ENCODE results near the gene MSX2.

MSX2 gene

DNA sequence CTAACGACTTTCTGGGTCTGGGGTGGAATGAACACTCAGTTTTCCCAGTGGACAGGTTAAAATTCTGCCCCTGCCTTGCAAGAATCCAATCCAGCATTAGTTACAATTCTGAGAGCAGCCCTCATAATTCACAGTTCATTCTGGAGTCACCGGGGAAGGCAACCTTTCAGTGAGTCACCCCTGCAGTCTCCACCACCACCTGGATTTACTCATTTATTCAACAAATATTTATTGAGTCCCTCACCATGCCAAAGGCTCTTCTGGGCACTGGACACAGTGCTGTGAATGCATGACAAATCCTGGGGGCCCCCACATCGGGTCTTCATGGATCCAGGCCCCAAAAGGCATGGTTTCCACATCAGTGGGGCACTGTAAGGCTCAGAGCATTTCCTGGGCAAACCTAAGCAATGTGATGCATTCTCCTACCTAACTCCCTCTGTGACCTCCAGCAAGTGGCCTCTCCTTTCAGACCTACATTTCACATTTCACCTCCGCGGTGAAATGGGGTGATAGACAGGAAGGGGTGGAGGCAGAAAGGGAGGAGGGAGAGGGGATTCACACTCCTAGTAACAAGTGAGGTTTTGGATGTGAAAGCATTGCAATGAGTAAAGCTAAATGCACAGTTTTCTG, 6.4 kb upstream of the MSX2 start:
- no peak for DNase-seq (ENCODE audit: low read depth in 1 of 2, low spot score in 1 of 2)

- DNase-seq (ENCODE audit: low read depth in 1 of 2, low spot score in 1 of 2): no peak
Measured at GRCh38 chr5:174718880-174719610, 5.3 kb upstream of the MSX2 start.

GRCh38 chr5:174719793-174720611, 4.4 kb upstream of the MSX2 start:
- no peak for DNase-seq (ENCODE audit: low read depth in 1 of 2, low spot score in 1 of 2)

- no peak for DNase-seq (ENCODE audit: low read depth in 1 of 2, low spot score in 1 of 2)
Measured at GRCh38 chr5:174720612-174721529, 3.5 kb upstream of the MSX2 start.

DNA sequence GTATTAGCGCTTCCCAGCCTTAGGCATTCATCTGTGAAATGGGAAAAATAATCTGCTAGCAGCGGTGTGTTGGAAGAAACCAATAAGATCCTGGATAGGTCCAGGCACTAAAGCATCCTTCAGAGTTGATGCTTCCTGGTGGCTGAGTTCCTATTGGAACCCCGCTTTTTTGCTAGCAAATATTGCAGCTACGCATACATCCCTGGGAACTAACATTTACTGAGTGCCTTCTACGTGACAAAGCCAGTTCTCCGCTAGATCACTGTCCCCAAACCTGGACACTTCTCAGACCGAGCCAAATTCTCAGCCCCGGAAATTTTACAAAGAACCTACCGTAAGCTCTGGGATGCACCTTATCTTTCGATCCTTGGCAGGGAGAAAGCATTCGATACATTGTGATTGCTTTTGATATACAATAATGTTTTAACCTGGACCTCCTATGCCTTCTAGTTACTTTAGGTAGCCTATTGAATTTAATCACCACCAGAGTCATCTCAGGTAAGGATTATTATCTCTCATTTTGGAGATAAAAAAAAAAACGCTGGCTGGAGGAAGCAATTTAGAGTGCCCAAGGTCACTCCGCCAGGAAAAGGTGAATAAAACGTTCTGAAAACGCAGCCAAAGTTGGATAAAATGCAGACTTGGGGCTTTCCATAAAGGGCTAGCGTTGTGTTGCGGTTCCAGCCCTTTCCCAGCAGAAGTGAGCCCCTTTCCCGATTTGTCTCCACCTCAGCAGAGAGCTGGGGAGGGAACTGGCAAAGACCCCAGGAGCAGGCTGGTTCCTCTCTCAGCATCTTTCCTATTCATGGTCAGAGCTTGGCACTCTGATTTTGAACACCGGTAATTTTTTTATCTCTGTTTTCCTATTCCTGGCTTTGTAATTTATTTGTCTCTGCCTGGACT, 2.6 kb upstream of the MSX2 start:
- no peak for DNase-seq (ENCODE audit: low read depth in 1 of 2, low spot score in 1 of 2)

- DNase-seq (ENCODE audit: low read depth in 1 of 2, low spot score in 1 of 2): no peak
Measured at GRCh38 chr5:174722500-174722899, 1.9 kb upstream of the MSX2 start.

DNA sequence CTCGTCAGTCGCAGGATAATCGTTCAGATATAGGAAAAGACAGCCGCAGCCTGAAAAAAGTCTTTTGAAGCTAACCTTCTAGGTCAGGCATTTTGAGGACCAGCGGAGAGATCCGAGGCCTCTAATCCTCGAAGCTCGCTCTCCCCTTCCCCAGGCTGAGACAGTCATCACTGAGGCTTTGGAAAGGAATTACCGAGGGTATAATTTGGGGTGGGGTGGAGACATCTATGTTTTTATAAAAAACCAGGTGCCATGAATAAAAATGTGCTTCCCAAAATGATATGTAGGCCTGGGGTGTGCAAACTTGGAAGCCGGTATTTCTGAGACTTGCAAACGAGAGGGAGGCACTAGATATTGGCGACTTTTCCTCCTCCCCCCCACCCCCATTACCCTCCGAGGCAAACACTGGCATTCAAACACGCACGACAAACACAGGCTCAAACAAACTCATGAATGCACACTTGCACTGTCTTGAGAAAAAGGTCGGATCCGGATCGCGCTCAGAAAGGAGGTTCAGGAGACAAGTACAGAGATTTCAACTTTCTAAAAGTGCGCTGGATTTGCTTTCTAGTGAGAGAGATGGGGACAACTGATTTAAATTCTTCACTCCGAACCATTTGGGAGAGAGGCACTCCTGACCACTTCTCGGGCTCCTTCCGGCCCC, 935 bp upstream of the MSX2 start:
- no peak for DNase-seq (ENCODE audit: low read depth in 1 of 2, low spot score in 1 of 2)

- DNase-seq (ENCODE audit: low read depth in 1 of 2, low spot score in 1 of 2): no peak
Measured at GRCh38 chr5:174723979-174724483, 351 bp upstream of the MSX2 start.

GRCh38 chr5:174725261-174725990, 1.0 kb downstream of the MSX2 start:
- DNase-seq (ENCODE audit: low read depth in 1 of 2, low spot score in 1 of 2): no peak

DNA sequence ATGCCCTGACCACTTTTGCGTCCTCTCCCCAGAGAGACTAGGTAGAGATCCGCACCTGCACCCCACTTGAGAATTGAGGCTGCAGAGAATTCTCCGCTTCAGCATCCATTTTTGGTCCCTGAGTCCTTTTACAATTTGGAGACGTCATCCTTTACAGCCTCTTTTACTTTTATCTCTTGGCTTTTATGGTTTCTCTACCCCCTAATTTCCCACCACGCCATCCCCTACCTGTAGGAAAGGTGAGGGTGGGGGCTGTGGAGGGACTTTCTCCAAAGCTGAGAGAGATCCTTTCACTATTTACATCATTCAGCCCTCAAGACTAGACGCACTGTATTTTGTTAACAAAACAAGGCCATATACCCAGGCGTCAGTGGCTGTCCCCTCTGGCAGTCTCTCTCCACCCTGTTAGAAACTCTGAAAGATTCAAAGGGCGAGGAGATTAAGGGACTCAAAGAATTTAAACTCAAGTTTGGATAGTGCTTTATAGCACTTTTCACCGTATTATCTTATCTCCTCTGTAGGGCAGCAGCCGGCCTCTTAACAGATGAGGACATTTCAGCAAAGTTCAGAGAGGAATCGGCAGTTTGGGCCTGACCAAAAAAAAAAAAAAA, 1.7 kb downstream of the MSX2 start:
- no peak for DNase-seq (ENCODE audit: low read depth in 1 of 2, low spot score in 1 of 2)

DNA sequence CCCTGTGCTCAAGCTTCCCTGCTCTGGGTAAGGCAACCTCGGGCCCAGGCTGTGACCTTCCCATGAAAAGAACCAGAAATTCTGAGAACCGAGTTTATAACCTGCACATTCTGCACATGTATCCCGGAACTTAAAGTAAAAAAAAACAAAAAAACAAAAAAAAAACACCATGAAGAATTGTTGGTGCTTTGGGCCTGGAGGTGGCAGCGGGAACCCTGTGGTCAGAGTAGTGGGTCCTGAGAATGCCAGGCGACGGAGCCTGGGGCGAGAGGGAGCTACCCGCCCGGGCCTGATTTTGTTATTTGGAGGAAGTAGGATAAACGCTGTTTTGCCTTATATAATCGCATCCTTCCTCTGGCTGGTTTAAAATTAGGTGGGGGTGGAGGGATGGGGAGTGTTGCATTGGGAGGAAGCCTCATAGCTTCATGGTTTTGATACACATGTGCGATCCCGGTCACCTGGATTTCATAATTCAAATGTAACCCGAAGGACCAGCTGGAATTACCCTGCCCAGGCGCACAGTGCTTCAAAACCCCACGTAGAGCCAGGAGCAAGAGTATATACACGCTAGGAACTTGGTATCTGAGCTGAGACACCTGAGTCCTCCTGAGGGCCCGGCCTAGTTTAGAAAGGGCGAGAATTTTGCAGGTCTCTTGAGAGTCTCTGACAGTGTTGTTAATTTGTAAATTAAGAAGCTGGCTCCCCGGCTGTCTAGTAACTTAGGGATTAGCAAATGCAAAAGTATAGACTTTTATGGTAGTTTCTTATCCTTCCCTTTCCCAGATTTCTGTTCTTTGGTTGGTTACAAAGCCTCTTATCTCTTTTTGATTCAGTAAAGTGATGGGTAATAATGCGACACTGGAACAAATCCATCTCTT, 2.8 kb downstream of the MSX2 start:
- no peak for DNase-seq (ENCODE audit: low read depth in 1 of 2, low spot score in 1 of 2)

DNA sequence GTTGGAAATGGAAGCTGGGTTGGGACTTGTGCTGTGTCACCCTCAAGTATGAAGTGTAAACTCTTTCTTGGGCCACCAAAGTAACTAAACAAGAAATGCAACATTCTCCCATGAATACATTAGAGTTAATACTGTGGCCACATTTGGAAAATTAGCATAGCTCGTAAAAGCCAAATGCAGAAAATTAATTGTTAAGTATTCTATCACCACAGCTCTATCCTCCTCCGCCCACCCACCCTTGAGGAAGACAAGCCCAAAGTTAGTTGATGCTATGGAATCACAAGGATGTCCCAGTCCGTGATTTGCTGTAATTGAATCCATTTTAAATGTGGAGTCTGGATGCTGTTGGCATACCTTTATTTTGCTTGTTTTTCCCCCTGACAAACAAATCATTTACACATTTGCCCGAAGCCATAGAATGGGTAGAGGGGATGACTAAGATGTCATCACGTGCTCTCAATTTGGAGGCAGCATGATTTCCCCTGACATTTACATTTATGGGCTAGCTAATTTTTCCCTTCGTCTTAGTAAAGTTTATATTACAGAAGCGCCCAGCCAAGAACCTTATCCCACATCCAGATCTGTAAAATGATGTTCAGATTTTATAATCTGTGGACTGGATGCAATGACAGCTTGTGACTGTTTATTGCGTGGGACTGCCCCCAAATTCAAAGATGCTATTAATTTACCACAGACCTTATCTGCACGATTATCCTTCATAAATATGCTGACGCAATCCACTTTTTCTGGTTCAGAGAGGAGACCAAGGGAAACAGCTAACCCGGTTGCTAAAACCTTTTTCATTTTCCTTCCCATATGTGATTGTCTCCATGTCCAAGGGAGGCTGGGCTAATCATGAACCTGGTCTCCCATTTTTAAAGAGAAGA, 3.7 kb downstream of the MSX2 start:
- DNase-seq (ENCODE audit: low read depth in 1 of 2, low spot score in 1 of 2): no peak

DNA sequence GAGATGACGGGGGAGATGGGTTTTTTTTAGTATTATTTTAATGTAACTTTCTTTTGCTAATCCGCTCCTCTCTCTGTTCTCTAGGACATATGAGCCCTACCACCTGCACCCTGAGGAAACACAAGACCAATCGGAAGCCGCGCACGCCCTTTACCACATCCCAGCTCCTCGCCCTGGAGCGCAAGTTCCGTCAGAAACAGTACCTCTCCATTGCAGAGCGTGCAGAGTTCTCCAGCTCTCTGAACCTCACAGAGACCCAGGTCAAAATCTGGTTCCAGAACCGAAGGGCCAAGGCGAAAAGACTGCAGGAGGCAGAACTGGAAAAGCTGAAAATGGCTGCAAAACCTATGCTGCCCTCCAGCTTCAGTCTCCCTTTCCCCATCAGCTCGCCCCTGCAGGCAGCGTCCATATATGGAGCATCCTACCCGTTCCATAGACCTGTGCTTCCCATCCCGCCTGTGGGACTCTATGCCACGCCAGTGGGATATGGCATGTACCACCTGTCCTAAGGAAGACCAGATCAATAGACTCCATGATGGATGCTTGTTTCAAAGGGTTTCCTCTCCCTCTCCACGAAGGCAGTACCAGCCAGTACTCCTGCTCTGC, 4.8 kb downstream of the MSX2 start:
- DNase-seq (ENCODE audit: low read depth in 1 of 2, low spot score in 1 of 2): no peak

- no peak for DNase-seq (ENCODE audit: low read depth in 1 of 2, low spot score in 1 of 2)
Measured at GRCh38 chr5:174731214-174732035, 7.0 kb downstream of the MSX2 start.

Data from activated CD4-positive, alpha-beta T cell treated with anti-CD3 and anti-CD28 coated beads, Interleukin-2, amount 50 U/mL, for 24 hours (primary cell).